ENCODE results near the gene KIAA1549. TPM values are rescaled to one million over a fixed set of nuclear protein-coding genes. Genes with fewer than 3 reads are reported as not detected.
"Not testable (repeated sequence)": the region's sequence is repeated elsewhere in the genome, so short reads cannot be mapped to it uniquely, and the experiment has no call there.

The KIAA1549 gene
- total and polyA plus RNA-seq, 9 donors, result 1.2 to 5.0 (median 3.6) TPM

DNA sequence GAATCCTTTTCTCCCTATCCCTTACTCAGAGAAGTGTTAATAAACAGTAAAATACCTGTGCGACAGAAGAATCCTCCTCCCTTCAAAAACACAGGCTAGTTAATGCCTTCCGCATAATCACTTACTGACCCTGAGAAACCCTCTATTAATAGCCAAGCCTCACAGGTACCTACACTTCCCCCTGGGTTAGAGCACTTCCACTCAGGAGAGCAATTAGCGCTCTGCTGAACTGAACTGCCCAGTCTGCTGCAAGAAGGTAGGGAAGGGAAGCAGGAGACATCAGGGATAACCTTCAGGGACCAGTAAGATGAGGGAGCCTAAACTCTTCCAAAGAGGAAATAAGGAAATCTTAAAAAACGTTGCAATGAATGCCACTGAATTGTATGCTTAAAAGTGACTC, 39.6 kb downstream of the KIAA1549 start:
- H3K4me3 ChIP-seq, result no peak overlapping the region
- H3K27ac ChIP-seq, result no peak overlapping the region
- no peaks in the 10 kb centered on the region for H3K36me3 ChIP-seq
- intact Hi-C loops (cut with DNase I), result no loop called here
- no peak for DNase-seq
- TF ChIP-seq EP300 (IDR thresholded peaks at IDR 0.05), result no peak
- TF ChIP-seq, protein P1, sequence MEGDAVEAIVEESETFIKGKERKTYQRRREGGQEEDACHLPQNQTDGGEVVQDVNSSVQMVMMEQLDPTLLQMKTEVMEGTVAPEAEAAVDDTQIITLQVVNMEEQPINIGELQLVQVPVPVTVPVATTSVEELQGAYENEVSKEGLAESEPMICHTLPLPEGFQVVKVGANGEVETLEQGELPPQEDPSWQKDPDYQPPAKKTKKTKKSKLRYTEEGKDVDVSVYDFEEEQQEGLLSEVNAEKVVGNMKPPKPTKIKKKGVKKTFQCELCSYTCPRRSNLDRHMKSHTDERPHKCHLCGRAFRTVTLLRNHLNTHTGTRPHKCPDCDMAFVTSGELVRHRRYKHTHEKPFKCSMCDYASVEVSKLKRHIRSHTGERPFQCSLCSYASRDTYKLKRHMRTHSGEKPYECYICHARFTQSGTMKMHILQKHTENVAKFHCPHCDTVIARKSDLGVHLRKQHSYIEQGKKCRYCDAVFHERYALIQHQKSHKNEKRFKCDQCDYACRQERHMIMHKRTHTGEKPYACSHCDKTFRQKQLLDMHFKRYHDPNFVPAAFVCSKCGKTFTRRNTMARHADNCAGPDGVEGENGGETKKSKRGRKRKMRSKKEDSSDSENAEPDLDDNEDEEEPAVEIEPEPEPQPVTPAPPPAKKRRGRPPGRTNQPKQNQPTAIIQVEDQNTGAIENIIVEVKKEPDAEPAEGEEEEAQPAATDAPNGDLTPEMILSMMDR (IDR thresholded peaks at IDR 0.05), result no peak
- TF ChIP-seq POLR2A (IDR thresholded peaks at IDR 0.05), result no peak
- H3K4me1 ChIP-seq (ENCODE audit: insufficient read depth), result no peaks in the 10 kb centered on the region
- no peaks in the 10 kb centered on the region for H3K9me3 ChIP-seq
- WGBS, 3 donors, result 80 to 87% (median 84%) methylated on average over 4 of the region's 4 CpGs
- no peaks in the 10 kb centered on the region for H3K27me3 ChIP-seq

DNA sequence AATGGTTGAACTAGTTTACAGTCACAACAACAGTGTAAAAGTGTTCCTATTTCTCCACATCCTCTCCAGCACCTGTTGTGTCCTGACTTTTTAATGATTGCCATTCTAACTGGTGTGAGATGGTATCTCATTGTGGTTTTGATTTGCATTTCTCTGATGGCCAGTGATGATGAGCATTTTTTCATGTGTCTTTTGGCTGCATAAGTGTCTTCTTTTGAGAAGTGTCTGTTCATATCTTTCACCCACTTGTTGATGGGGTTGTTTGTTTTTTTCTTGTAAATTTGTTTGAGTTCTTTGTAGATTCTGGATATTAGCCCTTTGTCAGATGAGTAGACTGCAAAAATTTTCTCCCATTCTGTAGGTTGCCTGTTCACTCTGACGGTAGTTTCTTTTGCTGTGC, 40.6 kb downstream of the KIAA1549 start:
- DNase-seq; intact Hi-C loops (cut with DNase I); H3K36me3 ChIP-seq; H3K4me1 ChIP-seq (ENCODE audit: insufficient read depth); H3K4me3 ChIP-seq; H3K27ac ChIP-seq; H3K9me3 ChIP-seq; H3K27me3 ChIP-seq: not testable (repeated sequence)
- WGBS, 3 donors, result 91 to 97% (median 96%) methylated on average over 1 of the region's 1 CpG

DNA sequence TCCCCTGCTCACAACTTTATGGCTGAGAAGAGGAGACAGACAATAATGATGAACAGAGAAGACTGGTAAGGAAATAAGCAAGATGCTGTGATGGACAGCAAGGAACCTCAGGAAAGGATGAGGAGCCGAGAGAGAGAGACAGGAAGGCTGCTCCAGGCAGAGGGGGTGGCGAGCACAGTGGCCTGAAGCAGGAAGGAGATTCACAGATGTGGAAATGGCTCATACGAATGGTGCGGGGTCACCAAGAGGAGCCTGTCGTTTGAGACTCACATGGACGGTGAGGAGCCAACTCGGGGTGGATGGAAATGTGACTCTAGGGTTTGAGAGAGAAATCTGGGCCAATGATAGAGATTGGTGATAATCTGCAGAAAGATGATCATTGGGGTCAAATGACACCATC, 43.7 kb downstream of the KIAA1549 start:
- H3K27me3 ChIP-seq, result no peaks in the 10 kb centered on the region
- no peak for DNase-seq
- 92 to 96% (median 95%) methylated on average over 7 of the region's 7 CpGs for WGBS, 3 donors
- H3K36me3 ChIP-seq, result no peaks in the 10 kb centered on the region
- no peaks in the 10 kb centered on the region for H3K9me3 ChIP-seq
- intact Hi-C loops (cut with DNase I), result no loop called here
- no peak overlapping the region for H3K27ac ChIP-seq
- TF ChIP-seq, protein P1 (IDR thresholded peaks at IDR 0.05), result no peak
- TF ChIP-seq EP300 (IDR thresholded peaks at IDR 0.05) (no peak), POLR2A (IDR thresholded peaks at IDR 0.05) (no peak)
- peaks cover 4% of the 10 kb centered on the region for H3K4me1 ChIP-seq (ENCODE audit: insufficient read depth)
- H3K4me3 ChIP-seq, result no peak overlapping the region

DNA sequence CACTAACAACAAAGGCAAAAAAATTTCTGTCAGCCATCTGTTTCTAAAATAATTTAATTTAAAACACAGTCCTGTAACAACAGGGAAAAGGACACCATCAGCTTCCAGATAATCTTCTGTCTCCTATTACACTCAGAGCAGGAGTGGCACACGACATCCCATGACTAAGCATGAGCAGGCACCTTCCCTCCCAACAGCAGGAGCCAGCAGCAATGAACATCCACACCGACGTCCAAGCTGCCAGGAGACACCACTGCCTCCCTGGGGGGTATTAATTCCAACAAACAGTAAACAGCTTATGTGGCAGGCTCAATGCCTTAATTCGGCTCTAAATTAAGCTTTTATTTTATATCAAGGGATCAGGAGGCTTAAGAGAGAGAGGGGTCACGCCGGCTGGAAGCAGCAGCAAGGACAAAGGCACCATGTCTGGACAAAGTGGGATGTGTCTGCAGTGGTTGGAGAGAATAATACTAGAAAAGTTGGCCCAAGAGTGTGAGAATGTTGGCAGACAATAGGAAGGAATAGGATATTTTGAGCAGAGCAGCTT, 45.7 kb downstream of the KIAA1549 start:
- Histone ChIP-seq H3K4me3 (no peak overlapping the region), H3K36me3 (no peaks in the 10 kb centered on the region), H3K27ac (no peak overlapping the region), H3K27me3 (no peaks in the 10 kb centered on the region), H3K4me1 (ENCODE audit: insufficient read depth) (peaks cover 4% of the 10 kb centered on the region), H3K9me3 (no peaks in the 10 kb centered on the region)
- DNase-seq, result no peak
- no peak for TF ChIP-seq EP300 (IDR thresholded peaks at IDR 0.05)
- TF ChIP-seq POLR2A (IDR thresholded peaks at IDR 0.05), result no peak
- TF ChIP-seq, protein P1 (IDR thresholded peaks at IDR 0.05), result no peak
- intact Hi-C loops (cut with DNase I), result no loop called here
- 15 to 25% (median 16%) methylated on average over 6 of the region's 6 CpGs for WGBS, 3 donors

DNA sequence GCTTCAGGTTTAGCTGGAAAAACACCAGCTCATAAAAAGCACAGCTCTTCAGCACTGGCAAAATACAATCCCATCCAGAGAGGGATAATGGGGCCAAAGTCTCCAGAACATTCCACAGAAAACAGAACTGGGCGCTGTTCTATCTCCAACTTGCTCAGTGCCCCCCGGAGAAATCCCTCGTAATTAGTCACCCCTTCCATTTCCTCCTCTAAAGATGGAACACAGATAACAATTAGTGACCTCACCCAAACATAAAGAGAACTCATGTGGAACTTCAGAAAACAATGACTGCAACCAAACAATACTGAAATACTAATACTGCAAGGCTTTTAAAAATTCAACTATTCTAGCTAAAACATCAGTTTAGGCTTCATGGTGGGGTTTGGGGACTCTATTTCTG, 46.3 kb downstream of the KIAA1549 start:
- no peaks in the 10 kb centered on the region for H3K36me3 ChIP-seq
- peaks cover 4% of the 10 kb centered on the region for H3K4me1 ChIP-seq (ENCODE audit: insufficient read depth)
- TF ChIP-seq, protein P1 (IDR thresholded peaks at IDR 0.05), result no peak
- no peak for TF ChIP-seq POLR2A (IDR thresholded peaks at IDR 0.05)
- no peak for DNase-seq
- H3K27me3 ChIP-seq, result no peaks in the 10 kb centered on the region
- H3K4me3 ChIP-seq, result no peak overlapping the region
- intact Hi-C loops (cut with DNase I), result no loop called here
- H3K9me3 ChIP-seq, result no peaks in the 10 kb centered on the region
- 44 to 57% (median 46%) methylated on average over 3 of the region's 3 CpGs for WGBS, 3 donors
- H3K27ac ChIP-seq, result no peak overlapping the region

Data from ovary (tissue), 9 donors.